Activated CD4-positive, CD25-positive, alpha-beta regulatory T cell treated with anti-CD3 and anti-CD28 coated beads, Interleukin-2, amount 50 U/mL, for 72 hours (primary cell): ENCODE data around the gene ORAI2.

Experiments
- DNase-seq: peaks from one replicate; pipeline ENCODE4 v3.0.0; 2021

The ORAI2 gene

DNA sequence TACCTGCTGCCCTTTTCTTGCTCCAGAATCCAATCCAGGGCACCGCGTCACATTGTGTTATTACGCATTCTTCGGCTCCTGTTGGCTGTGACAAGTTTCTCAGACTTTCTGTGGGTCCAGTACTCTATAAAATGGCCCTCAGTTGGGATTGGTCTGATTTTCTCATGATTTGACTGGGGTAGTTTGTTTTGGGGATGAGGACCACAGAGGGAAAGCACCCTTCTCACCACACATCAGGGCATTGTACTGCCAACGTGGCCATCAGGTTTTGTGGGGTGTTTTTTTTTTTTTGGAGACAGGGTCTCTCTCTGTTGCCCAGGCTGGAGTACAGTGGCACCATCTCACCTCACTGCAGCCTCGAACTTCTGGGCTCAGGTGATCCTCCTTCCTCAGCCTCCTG is 17.0 kb upstream of the ORAI2 start:
- no peak for DNase-seq

DNA sequence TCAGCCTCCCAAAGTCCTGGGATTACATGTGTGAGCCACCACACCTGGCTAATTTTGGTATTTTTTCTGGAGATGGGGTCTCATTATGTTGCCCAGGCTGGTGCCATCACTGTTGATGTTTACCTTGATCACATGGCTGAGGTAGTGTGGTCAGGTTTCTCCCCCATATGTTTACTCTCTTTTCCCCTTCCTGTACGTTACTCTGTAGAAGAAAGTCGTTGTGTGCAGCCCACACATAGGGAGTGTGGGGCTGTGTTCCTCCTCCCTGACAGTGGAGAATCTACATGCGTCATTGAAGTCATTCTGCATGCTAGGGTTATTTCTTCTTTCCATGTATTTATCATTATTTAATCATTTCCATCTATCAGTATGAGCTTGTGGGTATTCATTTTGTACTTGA is 16.3 kb upstream of the ORAI2 start:
- no peak for DNase-seq

GRCh38 chr7:102418592-102418991 is 14.8 kb upstream of the ORAI2 start:
- DNase-seq = no peak

DNA sequence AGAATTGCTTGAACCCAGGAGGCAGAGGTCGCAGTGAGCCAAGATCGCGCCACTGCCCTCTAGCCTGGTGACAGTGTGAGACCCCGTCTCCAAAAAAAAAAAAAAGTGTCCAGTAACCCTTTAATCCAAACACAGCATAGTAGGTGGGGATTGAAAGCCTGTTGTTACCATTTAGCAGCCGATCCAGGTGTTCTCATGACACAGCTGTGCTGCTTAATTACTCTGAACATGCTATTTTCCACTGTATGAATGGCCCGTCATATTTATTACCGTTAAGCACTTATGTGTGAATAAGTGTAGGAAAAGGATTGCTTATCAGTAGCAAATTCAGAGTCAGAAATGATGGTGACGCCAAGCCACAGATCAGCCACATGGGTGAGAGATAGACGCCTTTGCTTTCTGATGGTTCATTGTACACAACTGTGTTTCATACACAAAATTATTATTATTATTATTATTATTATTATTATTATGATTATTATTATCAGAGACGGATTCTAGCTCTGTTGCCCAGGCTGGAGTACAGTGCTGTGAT is 11.6 kb upstream of the ORAI2 start:
- no peak for DNase-seq

GRCh38 chr7:102424129-102424551 is 9.2 kb upstream of the ORAI2 start:
- no peak for DNase-seq

GRCh38 chr7:102424787-102425218 is 8.6 kb upstream of the ORAI2 start:
- no peak for DNase-seq

- peak; percentile 79 for DNase-seq
These were observed 7.6 kb upstream of the ORAI2 start for GRCh38 chr7:102425639-102426267.

DNA sequence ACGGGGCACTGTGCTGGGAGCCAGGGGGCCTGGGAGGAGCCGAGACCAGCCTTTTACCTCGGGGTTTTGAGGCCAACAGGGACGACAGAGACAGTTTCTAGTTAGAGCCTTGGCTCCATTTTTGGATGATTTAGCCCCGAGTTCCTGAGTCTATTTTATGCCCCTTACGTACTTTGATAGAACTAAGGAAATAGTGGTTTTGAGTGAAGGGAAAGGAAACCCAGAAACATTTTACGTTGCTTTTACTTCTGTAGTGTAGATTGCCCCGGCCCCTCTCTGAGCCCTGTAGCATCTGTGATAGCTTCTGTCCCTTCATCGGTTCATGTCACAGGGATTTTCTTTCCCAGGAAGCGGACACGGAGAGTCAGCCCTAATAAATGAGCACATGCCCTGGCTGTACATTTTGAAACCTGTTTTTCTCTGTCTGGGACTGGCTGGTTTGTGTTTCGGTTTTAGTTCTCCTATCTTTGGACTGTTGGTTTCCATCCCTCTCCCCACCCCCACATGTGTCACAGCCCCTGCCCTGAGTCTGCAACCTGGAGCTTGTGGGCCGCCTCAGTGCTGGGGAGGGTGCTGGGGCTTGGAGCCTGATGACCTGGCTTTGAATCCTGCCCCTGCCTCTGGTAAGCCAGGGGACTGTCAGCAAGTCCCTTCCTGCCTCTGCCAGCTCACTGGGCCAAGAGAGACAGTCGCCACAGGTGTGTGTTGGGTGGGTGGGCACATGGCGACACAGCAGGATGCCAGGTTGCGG is 6.9 kb upstream of the ORAI2 start:
- peak; percentile 71 for DNase-seq

DNA sequence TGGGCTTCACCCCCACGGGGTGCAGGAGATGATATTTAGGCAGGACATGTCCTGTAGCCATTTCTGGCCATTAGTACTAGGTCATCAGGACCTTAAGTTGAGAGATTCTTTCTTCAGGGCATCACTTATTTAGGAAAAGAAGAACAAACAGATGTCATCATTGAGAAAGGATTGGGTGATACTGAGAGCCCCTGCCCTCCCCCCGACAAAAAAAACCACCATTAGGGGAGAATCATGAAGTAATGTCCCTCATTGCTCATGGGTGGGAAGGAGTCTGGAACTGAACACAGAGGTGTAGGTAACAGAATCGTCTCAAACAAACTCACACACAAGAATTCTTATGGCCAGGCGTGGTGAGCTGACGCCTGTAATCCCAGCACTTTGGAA is 6.4 kb upstream of the ORAI2 start:
- DNase-seq = no peak

DNA sequence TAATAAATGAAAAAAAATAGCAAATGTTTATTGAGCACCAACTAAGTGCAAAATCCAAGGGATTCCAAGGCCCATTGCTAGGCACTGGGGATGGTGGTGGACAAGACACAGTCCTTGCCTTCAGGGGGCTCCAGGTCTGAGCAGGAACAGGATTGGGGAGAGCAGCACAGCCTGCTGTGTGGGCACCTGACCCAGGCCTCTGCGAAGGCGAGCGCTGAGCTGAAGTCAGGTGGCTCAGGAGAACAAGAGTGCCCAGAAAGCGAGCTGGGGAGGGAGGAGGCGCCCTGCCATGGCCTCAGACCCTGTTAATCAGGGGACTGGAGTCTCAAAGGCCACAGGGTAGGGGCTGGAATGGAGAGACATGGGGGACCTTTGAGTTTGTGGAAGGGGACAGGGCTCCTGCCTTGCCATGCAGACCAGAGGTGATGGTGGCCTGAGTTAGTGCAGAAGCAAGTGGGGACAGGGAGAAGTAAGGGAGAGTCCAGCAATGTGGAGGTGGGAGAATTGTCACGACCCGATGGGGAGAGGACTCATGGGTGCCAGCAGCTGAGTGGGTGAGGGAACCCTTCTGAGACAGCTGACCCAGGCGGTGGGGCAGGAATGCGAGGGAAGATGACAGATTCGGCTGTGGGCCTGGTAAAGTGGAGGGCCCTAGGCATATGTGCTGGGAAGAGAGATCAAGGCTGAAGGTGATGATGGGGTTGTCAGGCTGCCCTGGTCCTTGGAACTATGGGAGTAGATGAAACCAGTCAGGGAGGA is 4.1 kb upstream of the ORAI2 start:
- no peak for DNase-seq

- DNase-seq = no peak
These were observed 1.6 kb upstream of the ORAI2 start for GRCh38 chr7:102431617-102432298.

- no peak for DNase-seq
These were observed 745 bp upstream of the ORAI2 start for GRCh38 chr7:102432442-102433218.

DNA sequence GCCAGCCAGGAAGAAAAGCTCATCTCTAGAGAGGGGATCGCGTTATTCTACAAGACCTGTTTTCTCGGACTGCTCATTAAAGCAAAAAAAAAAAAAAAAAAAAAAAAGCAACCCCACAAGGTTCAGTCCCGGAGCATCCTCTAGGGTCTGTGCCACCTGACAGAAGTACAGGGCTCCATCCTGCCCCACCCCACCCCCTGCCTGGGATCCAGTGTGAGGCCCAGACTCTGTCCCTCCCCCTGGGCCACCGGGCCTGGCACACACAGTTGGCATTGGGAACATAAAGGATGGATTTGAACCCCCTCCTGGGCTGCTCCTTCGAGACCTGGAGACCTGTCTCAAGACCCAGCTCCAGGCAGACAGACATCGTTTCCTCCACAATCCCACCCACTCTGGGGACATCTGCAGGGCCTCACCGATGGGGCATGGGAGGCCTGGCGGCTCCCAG is 688 bp downstream of the ORAI2 start:
- no peak for DNase-seq

DNA sequence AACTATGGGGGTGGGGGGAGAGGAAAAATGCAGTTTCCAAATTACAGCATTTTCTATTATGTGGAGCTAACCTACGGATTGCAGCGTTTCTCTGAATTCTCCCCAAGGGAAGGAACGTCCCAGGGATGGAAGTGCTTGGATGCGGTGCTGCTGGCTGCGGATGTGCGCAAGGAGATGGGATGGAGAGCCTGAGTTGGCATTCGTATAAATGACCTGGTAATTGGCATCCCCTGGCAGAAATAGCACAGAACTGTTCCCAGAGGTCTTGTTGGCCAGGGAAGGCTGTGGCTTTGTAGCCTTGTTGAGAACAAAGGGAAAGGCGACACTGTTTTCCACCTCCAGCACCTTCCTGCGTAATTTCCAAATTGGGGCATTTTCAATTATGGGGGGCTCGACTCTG is 2.7 kb downstream of the ORAI2 start:
- no peak for DNase-seq

- no peak for DNase-seq
These were observed 6.8 kb downstream of the ORAI2 start for GRCh38 chr7:102439963-102440795.

DNA sequence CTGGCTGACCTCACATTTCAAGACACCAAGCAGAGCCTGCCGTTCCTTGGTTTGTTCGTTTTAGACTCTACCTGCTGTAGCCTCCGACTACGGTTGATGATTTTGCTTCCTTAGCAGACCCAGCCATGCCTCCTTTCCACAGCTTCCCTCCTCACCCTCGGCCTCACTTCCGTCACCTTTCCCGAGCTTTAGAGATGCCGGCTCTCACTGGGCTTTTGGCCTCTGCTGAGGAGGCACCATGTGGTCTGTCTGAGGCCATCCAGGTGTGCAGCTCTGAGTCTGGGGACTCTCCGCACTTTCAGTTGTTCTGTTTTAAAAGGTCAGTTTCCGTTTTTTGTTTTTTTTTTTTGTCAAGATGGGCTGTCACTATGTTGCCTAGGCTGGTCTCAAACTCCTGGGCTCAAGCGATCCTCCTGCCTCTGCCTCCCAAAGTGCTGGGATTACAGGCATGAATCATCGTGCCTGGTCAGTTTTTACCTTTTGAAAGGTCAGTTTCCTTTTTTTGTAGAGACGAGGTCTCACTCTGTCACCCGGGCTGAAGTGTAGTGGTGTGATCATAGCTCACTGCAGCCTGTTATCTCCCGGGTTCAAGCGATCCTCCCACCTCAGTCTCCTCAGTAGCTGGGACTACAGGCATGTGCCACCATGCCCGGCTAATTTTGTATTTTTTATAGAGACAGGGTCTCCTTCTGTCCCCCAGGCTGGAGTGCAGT is 11.7 kb downstream of the ORAI2 start:
- no peak for DNase-seq

- no peak for DNase-seq
These were observed 12.3 kb downstream of the ORAI2 start for GRCh38 chr7:102445674-102446071.

DNA sequence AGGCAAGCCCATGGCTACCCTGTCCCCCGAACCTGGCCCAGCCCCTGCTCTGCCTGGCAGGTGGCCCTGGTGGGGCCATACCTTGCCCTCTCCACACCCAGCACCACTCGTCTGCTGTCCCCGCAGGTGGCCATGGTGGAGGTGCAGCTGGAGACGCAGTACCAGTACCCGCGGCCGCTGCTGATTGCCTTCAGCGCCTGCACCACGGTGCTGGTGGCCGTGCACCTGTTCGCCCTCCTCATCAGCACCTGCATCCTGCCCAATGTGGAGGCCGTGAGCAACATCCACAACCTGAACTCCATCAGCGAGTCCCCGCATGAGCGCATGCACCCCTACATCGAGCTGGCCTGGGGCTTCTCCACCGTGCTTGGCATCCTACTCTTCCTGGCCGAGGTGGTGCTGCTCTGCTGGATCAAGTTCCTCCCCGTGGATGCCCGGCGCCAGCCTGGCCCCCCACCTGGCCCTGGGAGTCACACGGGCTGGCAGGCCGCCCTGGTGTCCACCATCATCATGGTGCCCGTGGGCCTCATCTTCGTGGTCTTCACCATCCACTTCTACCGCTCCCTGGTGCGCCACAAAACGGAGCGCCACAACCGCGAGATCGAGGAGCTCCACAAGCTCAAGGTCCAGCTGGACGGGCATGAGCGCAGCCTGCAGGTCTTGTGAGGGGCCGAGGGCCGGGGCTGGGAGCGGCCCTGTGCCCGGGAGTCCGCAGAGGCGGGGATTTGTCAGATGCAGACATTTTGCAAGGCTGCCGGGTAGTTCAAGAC is 13.2 kb downstream of the ORAI2 start:
- no peak for DNase-seq

GRCh38 chr7:102447311-102447710 is 13.9 kb downstream of the ORAI2 start:
- no peak for DNase-seq

GRCh38 chr7:102449136-102449535 is 15.8 kb downstream of the ORAI2 start:
- DNase-seq = no peak
